HG03097 (cell line): ENCODE data around the gene OSBPL7.

Source experiments
- ATAC-seq: cut with Tn5 transposase; IDR thresholded peaks from one replicate; pipeline ENCODE4 v1.9.1; 2021; ENCODE audit not compliant: unreplicated experiment, low FRiP score

Gene OSBPL7

GRCh38 chr17:47808036-47808829 lies 13.4 kb downstream of the OSBPL7 start:
- ATAC-seq: no peak

DNA sequence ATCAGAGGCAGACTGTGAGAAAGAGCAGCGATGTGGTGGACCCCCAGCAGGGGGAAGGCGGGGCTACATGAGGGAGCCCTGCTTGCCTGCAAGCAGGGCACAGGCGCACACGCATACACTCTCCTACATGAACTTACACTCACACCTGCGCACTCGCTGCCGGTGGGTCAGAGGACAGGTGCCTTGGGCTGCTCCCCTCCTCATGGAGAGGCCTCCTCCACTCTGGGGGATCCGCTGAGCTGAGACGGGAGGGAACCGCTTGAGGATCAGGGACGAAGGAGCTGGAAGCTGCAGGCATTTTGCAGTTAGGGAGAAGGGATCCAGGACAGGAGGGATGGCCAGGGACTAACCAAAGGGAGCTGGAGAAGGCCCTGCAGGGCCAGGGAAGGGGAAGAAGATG lies 14.2 kb downstream of the OSBPL7 start:
- no peak for ATAC-seq

DNA sequence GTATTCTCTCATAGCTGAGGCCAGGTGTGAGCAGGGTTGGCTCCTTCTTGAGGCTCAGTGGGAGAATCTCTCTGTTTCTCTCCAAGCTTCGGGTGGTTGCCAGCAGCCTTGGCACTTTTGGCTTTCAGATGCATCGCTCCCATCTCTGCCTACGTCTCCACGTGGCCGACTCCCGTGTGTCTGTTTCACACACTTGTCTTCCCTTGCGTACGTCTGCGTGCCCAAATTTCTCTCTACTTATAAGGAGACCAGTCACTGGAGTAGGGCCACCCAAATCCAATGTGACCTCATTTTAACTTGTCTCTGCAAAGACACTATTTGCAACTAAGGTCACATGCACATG lies 14.7 kb downstream of the OSBPL7 start:
- ATAC-seq: no peak

DNA sequence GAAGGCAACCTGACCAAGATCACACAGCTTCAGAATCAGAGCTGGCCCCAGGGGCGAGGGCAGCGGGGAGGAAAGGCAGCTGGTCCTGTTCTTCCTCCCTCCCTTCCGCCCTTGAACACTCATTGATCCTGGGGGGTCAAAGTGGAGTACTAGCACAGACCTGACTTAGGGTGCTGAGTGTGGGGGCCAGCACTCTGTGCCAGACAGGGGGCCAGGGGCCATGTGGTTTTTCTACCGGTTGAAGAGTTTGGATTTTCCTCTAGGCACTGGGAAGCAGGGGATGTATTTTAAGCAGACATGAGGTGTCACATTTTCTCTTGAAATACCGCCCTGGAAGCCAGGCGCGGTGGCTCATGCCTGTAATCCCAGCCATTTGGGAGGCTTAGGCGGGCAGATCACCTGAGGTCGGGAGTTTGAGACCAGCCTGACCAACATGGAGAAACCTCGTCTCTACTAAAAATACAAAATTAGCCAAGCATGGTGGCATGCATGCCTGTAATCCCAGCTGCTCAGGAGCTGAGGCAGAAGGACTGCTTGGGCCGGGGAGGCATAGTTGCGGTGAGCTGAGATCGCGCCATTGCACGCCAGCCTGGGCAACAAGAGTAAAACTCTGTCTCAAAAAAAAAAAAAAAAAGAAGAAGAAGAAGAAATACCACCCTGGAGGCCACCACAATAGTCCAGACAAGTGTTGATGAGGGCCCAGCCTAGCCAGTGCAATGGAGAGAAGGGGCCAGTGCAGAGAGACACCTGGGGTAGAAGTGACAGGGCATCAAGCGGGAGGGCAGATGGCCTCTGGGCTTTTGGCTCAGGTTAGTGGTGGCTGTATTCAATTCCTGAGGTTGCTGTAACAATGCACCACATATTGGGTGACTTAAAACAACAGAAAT lies 15.3 kb downstream of the OSBPL7 start:
- no peak for ATAC-seq

DNA sequence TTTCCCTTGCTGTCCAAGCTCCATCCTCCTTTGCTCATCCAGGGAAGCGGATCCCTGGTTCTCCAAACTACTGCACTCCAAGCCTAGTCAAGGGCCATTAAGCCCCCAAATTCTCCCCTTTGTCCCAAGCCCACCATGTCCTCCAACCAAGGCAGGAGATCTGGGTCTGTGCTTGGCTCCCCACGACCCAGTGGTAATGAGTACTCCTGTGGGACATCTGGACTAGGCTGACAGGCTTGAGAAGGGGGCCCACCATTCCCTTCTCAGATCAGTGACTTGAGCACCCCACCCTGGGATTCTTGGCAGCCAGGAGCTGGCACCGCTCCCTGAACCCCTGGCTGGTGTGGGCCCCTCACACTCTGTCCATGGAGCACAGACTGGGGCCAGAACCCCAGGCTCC lies 17.1 kb downstream of the OSBPL7 start:
- no peak for ATAC-seq

- ATAC-seq: no peak
These were observed 17.8 kb downstream of the OSBPL7 start for GRCh38 chr17:47803751-47804150.

DNA sequence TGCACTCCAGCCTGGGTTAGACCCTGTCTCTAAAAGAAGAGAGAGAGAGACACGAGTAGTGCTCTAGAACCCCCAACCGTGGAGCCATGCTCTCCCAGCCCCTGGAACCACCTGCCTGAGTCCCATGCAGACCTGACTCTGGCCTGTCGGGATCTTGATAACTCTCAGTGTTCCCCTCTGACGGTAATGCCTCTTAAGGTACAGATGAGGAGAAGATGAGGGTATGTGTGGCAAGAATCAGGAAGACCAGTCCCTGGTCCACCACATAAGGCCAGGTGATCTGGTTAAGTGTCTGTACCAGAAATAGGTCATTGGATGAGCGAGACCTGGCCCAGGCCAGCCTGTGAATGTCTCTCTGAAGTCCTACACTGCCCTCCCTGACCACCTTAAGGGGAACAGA lies 18.4 kb downstream of the OSBPL7 start:
- ATAC-seq: no peak

DNA sequence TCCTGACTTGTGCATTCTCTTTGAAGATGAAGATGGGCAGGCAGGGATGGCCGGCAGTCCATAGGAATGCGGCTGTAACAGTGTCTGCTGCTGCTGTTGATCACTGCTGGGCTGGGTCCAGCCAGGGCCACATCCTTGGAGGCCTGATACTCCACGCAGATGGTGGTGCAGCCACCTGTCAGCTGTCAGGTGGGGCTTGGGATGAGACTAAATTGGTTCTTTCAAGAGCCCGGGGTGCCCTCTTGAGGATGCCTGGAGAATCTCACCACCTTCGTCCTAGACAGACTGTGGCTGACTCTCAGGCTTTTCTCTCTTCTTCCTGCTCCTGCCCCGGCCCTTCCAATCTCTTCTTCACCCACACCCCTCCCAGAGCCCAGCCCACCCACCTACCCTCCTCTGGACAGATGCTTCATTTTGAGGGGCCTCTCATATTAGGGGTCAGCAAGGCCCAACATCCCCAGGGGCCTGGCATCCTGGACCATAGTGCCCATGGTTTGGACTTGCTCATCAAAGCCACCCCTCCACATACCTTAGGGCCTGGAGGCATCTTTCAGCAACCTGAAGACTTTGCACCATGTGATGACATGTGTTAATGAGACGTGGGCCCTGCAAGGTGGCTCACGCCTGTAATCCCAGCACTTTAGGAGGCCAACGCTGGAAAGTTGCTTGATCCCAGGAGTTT lies 19.1 kb downstream of the OSBPL7 start:
- no peak for ATAC-seq

DNA sequence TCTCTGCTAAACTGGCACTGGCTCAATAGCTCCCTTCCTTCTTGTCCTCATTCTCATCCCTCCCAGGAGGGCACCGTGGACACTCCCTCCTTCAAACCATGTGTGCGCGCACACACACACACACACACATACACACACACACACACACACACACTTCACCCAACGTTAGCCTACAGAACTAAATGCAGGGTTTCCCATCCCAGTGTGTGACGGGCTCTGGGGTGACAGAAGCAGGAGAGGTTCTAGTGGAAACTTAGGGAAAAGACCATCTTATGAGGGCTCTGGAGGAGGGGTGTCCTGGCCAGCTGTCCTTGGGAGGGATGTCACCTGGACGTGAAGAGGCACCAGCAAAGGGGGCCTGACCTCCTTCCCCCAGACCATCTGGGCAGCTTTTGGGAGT lies 19.7 kb downstream of the OSBPL7 start:
- ATAC-seq: no peak

- no peak for ATAC-seq
These were observed 20.3 kb downstream of the OSBPL7 start for GRCh38 chr17:47801176-47801765.

DNA sequence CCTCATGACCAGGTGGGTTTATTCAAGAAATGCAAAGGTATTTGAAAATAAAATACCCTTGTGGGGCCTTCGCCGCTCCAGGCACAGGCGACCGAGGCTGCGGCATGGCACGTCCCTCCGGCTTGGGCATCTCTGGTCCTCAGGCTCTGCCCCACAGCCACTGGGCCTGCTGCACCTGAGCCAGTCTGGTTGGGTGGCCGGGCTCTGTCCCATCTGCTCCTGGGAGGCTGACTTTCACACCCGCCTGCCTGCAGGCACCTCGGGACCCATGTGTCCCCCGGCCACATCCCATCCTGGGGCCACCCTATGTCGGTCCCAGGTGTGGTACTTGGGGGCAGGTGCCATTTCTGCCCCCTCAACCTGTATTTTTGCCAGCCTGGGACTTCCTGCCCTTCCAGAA lies 20.9 kb downstream of the OSBPL7 start:
- ATAC-seq: no peak

- ATAC-seq: no peak
These were observed 23.8 kb downstream of the OSBPL7 start for GRCh38 chr17:47797797-47798196.

- no peak for ATAC-seq
These were observed 28.6 kb downstream of the OSBPL7 start for GRCh38 chr17:47792979-47793378.

GRCh38 chr17:47792457-47792856 lies 29.1 kb downstream of the OSBPL7 start:
- no peak for ATAC-seq

- ATAC-seq: no peak
These were observed 30.6 kb downstream of the OSBPL7 start for GRCh38 chr17:47791025-47791424.

- no peak for ATAC-seq
These were observed 31.7 kb downstream of the OSBPL7 start for GRCh38 chr17:47789611-47790561.

DNA sequence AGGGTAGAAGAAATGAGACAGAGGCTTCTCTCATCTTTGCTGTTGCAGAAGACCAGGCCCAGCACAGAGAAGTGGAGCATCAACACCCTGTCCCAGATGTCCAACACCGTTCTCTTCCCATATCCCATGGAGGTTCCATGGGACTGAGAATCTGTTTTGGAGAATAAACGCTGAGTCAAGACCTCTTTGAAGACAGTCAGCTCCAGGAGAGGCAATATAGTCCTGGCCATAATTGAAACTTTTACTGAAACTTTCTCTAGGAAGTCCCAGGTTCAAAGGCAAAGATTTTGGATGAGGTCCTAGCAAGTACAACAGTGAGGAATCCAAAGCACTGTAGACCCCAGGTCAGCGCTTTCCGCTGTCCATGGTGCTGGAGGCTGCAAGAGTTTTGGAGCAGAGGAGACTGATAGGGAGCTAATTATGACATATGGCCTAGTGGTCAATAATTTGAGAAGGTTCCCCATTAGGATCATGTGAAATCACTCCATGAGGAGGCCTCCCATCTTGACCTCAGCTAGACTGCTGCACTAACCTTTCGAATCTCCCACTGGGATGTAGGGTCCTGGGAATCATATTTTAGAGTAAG lies 36.0 kb downstream of the OSBPL7 start:
- ATAC-seq: no peak

- ATAC-seq: no peak
These were observed 40.2 kb downstream of the OSBPL7 start for GRCh38 chr17:47781397-47781796.

DNA sequence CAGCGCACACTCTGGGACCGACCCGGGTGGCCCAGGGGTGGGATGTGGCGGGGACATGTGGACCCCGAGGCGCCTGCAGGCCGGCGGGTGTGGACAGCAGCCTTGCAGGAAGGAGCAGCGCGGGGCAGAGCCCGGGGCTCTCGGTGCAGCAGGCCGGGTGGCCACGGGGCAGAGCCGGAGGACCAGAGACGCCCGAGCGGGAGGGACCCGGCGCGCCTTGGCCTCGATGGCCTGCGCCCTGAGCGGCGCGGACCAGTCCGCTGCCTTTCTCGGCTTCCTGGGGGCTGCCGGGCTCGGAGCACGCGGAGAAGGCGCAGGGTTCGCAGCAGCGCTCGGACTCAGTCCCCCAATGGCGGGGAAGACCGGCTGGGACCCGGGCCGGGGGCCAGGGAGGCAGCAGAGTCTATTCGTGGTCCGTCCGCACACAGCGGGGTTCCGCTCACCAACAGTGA lies 43.4 kb downstream of the OSBPL7 start:
- no peak for ATAC-seq
